Measurements from ENCODE around the gene PPM1H.

DNA sequence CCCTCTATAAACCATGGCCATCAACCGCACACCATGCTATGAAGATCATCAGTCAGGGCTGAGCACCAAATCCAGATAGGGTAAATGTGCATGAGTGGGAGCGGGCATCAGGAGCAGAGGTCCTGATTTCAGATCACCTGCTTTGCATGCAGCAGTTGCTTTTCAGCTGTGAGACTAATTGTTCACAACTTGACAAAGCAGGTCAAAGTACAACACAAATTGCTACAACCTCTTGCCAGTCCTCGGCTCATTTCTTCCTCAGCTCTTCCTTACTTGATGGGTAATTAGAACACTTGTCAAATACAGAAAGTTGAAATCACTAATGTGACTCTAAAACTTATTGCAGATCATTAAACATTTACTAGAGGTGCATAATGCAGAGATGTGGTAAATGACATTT lies 171.6 kb downstream of the PPM1H start:
- TF ChIP-seq, protein P1, sequence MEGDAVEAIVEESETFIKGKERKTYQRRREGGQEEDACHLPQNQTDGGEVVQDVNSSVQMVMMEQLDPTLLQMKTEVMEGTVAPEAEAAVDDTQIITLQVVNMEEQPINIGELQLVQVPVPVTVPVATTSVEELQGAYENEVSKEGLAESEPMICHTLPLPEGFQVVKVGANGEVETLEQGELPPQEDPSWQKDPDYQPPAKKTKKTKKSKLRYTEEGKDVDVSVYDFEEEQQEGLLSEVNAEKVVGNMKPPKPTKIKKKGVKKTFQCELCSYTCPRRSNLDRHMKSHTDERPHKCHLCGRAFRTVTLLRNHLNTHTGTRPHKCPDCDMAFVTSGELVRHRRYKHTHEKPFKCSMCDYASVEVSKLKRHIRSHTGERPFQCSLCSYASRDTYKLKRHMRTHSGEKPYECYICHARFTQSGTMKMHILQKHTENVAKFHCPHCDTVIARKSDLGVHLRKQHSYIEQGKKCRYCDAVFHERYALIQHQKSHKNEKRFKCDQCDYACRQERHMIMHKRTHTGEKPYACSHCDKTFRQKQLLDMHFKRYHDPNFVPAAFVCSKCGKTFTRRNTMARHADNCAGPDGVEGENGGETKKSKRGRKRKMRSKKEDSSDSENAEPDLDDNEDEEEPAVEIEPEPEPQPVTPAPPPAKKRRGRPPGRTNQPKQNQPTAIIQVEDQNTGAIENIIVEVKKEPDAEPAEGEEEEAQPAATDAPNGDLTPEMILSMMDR (IDR thresholded peaks at IDR 0.05) = no peak
- TF ChIP-seq POLR2A (IDR thresholded peaks at IDR 0.05) = no peak

Measured in lower leg skin (tissue), 3 donors.